GM23248 (cell line): ENCODE measurements around the gene FUT9. TPM values are rescaled to one million over a fixed set of nuclear protein-coding genes. Genes with fewer than 3 reads are reported as not detected.

Experiments
- DNase-seq: peaks from one replicate; pipeline ENCODE4 v3.0.0-alpha.2; 2015
- H2AFZ ChIP-seq: fragments of 200-600 bp; sonication (generic); 2 replicates; pipeline ENCODE4 v1.6.1; 2016; ENCODE audit warnings: antibody characterized with exemption
- H3F3A ChIP-seq: fragments of 200-600 bp; sonication (generic); 2 replicates; pipeline ENCODE4 v1.6.1; 2016; ENCODE audit warnings: mild to moderate bottlenecking, antibody characterized with exemption, mixed run types; ENCODE audit not compliant: insufficient read depth
- H3K27ac ChIP-seq: fragments of 200-600 bp; sonication (generic); 2 replicates; pipeline ENCODE4 v1.5.1; 2016; ENCODE audit warnings: mild to moderate bottlenecking
- H3K27me3 ChIP-seq: fragments of 200-600 bp; sonication (generic); replicated peaks from 2 replicates; pipeline ENCODE4 v1.6.1; 2016; ENCODE audit warnings: mild to moderate bottlenecking; ENCODE audit not compliant: insufficient read depth
- H3K36me3 ChIP-seq: fragments of 200-600 bp; sonication (generic); 2 replicates; pipeline ENCODE4 v1.6.1; 2016; ENCODE audit warnings: low read depth, mild to moderate bottlenecking
- H3K4me1 ChIP-seq: fragments of 200-600 bp; sonication (generic); 2 replicates; pipeline ENCODE4 v1.6.1; 2016; ENCODE audit warnings: mild to moderate bottlenecking; ENCODE audit not compliant: insufficient read depth
- H3K4me2 ChIP-seq: fragments of 200-600 bp; sonication (generic); one replicate; pipeline ENCODE4 v1.6.1; 2016; ENCODE audit warnings: mild to moderate bottlenecking; ENCODE audit not compliant: unreplicated experiment
- H3K4me3 ChIP-seq: fragments of 200-600 bp; sonication (generic); 2 replicates; pipeline ENCODE4 v1.5.1; 2016; ENCODE audit warnings: mild to moderate bottlenecking
- H3K79me2 ChIP-seq: fragments of 200-600 bp; sonication (generic); 2 replicates; pipeline ENCODE4 v1.6.1; 2016; ENCODE audit warnings: mild to moderate bottlenecking; ENCODE audit not compliant: insufficient read depth
- H3K9ac ChIP-seq: fragments of 200-600 bp; sonication (generic); 2 replicates; pipeline ENCODE4 v1.6.1; 2016; ENCODE audit warnings: mild to moderate bottlenecking
- H3K9me2 ChIP-seq: fragments of 200-600 bp; sonication (generic); 2 replicates; pipeline ENCODE4 v1.6.1; 2016; ENCODE audit warnings: mixed run types, mild to moderate bottlenecking, moderate library complexity; ENCODE audit not compliant: insufficient read depth
- H3K9me3 ChIP-seq: fragments of 200-600 bp; sonication (generic); one replicate; pipeline ENCODE4 v1.6.1; 2017; ENCODE audit warnings: low read depth
- H4K20me1 ChIP-seq: fragments of 200-600 bp; sonication (generic); 2 replicates; pipeline ENCODE4 v1.6.0; 2016; ENCODE audit not compliant: insufficient read depth
- EZH2 ChIP-seq: fragments of 200-600 bp; sonication (generic); IDR thresholded peaks from 2 replicates; pipeline ENCODE4 v1.6.1; 2018; ENCODE audit warnings: antibody characterized with exemption, mild to moderate bottlenecking; ENCODE audit not compliant: insufficient read depth, poor library complexity, severe bottlenecking
- EZH2phosphoT487 ChIP-seq: fragments of 200-600 bp; sonication (generic); IDR thresholded peaks from 2 replicates; pipeline ENCODE4 v1.6.1; 2018; ENCODE audit warnings: antibody characterized with exemption, moderate library complexity, mild to moderate bottlenecking, low read depth; ENCODE audit not compliant: insufficient read depth
- WGBS, 2 experiments: methylation state at CpG; one replicate each; pipeline ENCODE4 v1.1.6; 2015 to 2017; ENCODE audit warnings: low lambda C conversion rate in 2 of 2, low coverage in 1 of 2; ENCODE audit errors: missing lambda C conversion rate in 2 of 2; 5-methylcytosine and 5-hydroxymethylcytosine counted together
- in situ Hi-C: fragments of 300-500 bp; cut with MboI; formaldehyde crosslinking; loops from 2 replicates; pipeline ENCODE4 v1.15.0; 2020
- polyA plus RNA-seq: library from polyadenylated mRNA; unstranded; fragments of >200 nt; fragmentation: Nextera tagmentation; extraction: Ambion mirVana; gene quantifications from 2 replicates; pipeline ENCODE4 v1.2.1, GENCODE V29; 2016
- total RNA-seq: library from RNA; depleted of rRNA; stranded (reverse); fragments of >200 nt; shearing (Covaris generic); gene quantifications from 2 replicates; pipeline ENCODE4 v1.2.3, GENCODE V29; 2014

Gene FUT9
- total and polyA plus RNA-seq, 2 experiments from 2014 or later, result not detected

GRCh38 chr6:96058082-96058481, 42.3 kb downstream of the FUT9 start:
- Histone ChIP-seq H3K9me2 (no peaks in the 10 kb centered on the region), H3F3A (no peaks in the 10 kb centered on the region), H4K20me1 (no peaks in the 10 kb centered on the region), H3K4me1 (no peaks in the 10 kb centered on the region), H3K27ac (no peak overlapping the region), H3K36me3 (no peaks in the 10 kb centered on the region), H3K79me2 (no peaks in the 10 kb centered on the region), H3K4me2 (no peak overlapping the region), H2AFZ (no peak overlapping the region), H3K9me3 (no peaks in the 10 kb centered on the region), H3K9ac (no peak overlapping the region), H3K27me3 (no peaks in the 10 kb centered on the region), H3K4me3 (no peak overlapping the region)
- DNase-seq, result no peak
- 20 to 31% methylated on average over 4 of the region's 4 CpGs for WGBS, 2 experiments
- TF ChIP-seq EZH2, result no peak
- TF ChIP-seq EZH2phosphoT487, result no peak
- in situ Hi-C loops, result no loop called here

- Histone ChIP-seq H3K9me2 (no peaks in the 10 kb centered on the region), H3F3A (no peaks in the 10 kb centered on the region), H3K4me3 (no peak overlapping the region), H3K27me3 (no peaks in the 10 kb centered on the region), H3K79me2 (no peaks in the 10 kb centered on the region), H3K4me1 (no peaks in the 10 kb centered on the region), H2AFZ (no peak overlapping the region), H3K36me3 (no peaks in the 10 kb centered on the region), H3K9ac (no peak overlapping the region), H3K27ac (no peak overlapping the region), H3K9me3 (no peaks in the 10 kb centered on the region), H4K20me1 (no peaks in the 10 kb centered on the region), H3K4me2 (no peak overlapping the region)
- no peak for TF ChIP-seq EZH2
- TF ChIP-seq EZH2phosphoT487, result no peak
- in situ Hi-C loops, result no loop called here
- no peak for DNase-seq
- 33 to 74% methylated on average over 1 of the region's 1 CpG for WGBS, 2 experiments
These were observed 43.8 kb downstream of the FUT9 start for GRCh38 chr6:96059586-96059985.

DNA sequence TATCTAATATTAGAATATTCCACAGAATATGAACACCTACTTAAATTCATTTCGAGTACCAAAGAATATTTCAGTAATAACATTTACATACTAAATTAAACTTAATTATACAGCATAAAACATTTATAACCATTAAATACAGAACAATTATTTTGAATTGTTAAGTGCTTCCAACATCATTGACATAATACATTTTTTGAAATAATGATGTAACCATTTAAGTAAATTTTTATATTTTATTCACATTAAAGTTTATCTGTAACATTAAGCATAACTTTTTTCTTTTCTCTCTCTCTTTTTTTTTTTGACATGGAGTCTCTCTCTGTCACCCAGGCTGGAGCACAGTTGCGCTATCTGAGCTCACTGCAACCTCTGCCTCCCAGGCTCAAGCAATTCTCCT, 44.5 kb downstream of the FUT9 start:
- DNase-seq, result no peak
- no peaks in the 10 kb centered on the region for H3K9me3 ChIP-seq
- TF ChIP-seq EZH2 (no peak), EZH2phosphoT487 (no peak)

GRCh38 chr6:96065213-96065612, 49.4 kb downstream of the FUT9 start:
- in situ Hi-C loops, result no loop called here
- Histone ChIP-seq H3K27me3 (no peaks in the 10 kb centered on the region), H3F3A (no peaks in the 10 kb centered on the region), H2AFZ (no peak overlapping the region), H3K4me3 (no peak overlapping the region), H3K4me1 (no peaks in the 10 kb centered on the region), H3K9ac (no peak overlapping the region), H3K9me3 (no peaks in the 10 kb centered on the region), H3K4me2 (no peak overlapping the region), H3K36me3 (no peaks in the 10 kb centered on the region), H3K79me2 (no peaks in the 10 kb centered on the region), H3K27ac (no peak overlapping the region), H4K20me1 (no peaks in the 10 kb centered on the region), H3K9me2 (no peaks in the 10 kb centered on the region)
- WGBS, 2 experiments, result 1 to 7% methylated on average over 2 of the region's 2 CpGs
- DNase-seq, result no peak
- TF ChIP-seq EZH2 (no peak), EZH2phosphoT487 (no peak)

More for the DNA sequence above, 44.5 kb downstream of the FUT9 start:
- no peaks in the 10 kb centered on the region for H4K20me1 ChIP-seq
- no peaks in the 10 kb centered on the region for H3F3A ChIP-seq
- 13 to 17% methylated on average over 2 of the region's 2 CpGs for WGBS, 2 experiments
- no peaks in the 10 kb centered on the region for H3K36me3 ChIP-seq
- no peaks in the 10 kb centered on the region for H3K27me3 ChIP-seq
- H3K9me2 ChIP-seq, result no peaks in the 10 kb centered on the region
- no peaks in the 10 kb centered on the region for H3K79me2 ChIP-seq
- H3K9ac ChIP-seq, result no peak overlapping the region
- no peak overlapping the region for H3K4me2 ChIP-seq
- no peak overlapping the region for H2AFZ ChIP-seq
- in situ Hi-C loops, result no loop called here
- no peak overlapping the region for H3K4me3 ChIP-seq
- no peaks in the 10 kb centered on the region for H3K4me1 ChIP-seq
- no peak overlapping the region for H3K27ac ChIP-seq

- TF ChIP-seq EZH2 (no peak), EZH2phosphoT487 (no peak)
- no peaks in the 10 kb centered on the region for H3K79me2 ChIP-seq
- DNase-seq, result no peak
- no peaks in the 10 kb centered on the region for H3K9me3 ChIP-seq
- in situ Hi-C loops, result no loop called here
- no peak overlapping the region for H3K27ac ChIP-seq
- 0% methylated on average over 1 of the region's 1 CpG for WGBS, 2 experiments
- H3K4me3 ChIP-seq, result no peak overlapping the region
- no peaks in the 10 kb centered on the region for H3K9me2 ChIP-seq
- no peaks in the 10 kb centered on the region for H3K4me1 ChIP-seq
- H4K20me1 ChIP-seq, result no peaks in the 10 kb centered on the region
- no peaks in the 10 kb centered on the region for H3K27me3 ChIP-seq
- H3K9ac ChIP-seq, result no peak overlapping the region
- no peaks in the 10 kb centered on the region for H3K36me3 ChIP-seq
- H2AFZ ChIP-seq, result no peak overlapping the region
- H3K4me2 ChIP-seq, result no peak overlapping the region
- no peaks in the 10 kb centered on the region for H3F3A ChIP-seq
These were observed 50.6 kb downstream of the FUT9 start for GRCh38 chr6:96066376-96066775.
